ENCODE measurements around the gene NPRL2. TPM values are rescaled to one million over a fixed set of nuclear protein-coding genes. Genes with fewer than 3 reads are reported as not detected.

Gene NPRL2
- total RNA-seq, 1 experiment from 2014 or later = 35.4 TPM

GRCh38 chr3:50327129-50327528, 23.4 kb downstream of the NPRL2 start:
- Histone ChIP-seq H3K27ac (ENCODE audit: low read depth, low read length) (peak overlapping the region; percentile 61), H3K9ac (ENCODE audit: low read length) (peak overlapping the region; percentile 86), H3K9me3 (ENCODE audit: control insufficient read depth in 1 of 2, insufficient read depth in 1 of 2, low read depth in 1 of 2, low read length in 2 of 2) (no peaks in the 10 kb centered on the region), H3K9me2 (ENCODE audit: insufficient read depth) (no peaks in the 10 kb centered on the region), H3K79me2 (ENCODE audit: insufficient read depth, low read length) (peaks cover 44% of the 10 kb centered on the region), H3K4me1 (ENCODE audit: control insufficient read depth in 1 of 2, insufficient read depth in 2 of 2, low read length in 2 of 2) (peaks cover 19 to 38% of the 10 kb centered on the region in 2 experiments), H3K4me2 (ENCODE audit: low read length) (peak overlapping the region; percentile 88), H3K36me3 (ENCODE audit: control insufficient read depth in 1 of 2, insufficient read depth in 2 of 2, low read length in 2 of 2) (peaks cover 33 to 36% of the 10 kb centered on the region in 2 experiments; a peak in 3 of 4 replicates), H4K20me1 (ENCODE audit: insufficient read depth) (no peaks in the 10 kb centered on the region), H3K4me3 (replicated peaks in 1 of 2; ENCODE audit: low read depth in 1 of 2, low read length in 2 of 2) (peak overlapping the region; percentile 87 to 98), H3K27me3 (ENCODE audit: insufficient read depth, low read length) (no peaks in the 10 kb centered on the region), H2AFZ (ENCODE audit: low read depth, low read length, poor library complexity, severe bottlenecking) (no peak overlapping the region)
- no TSS peak for BruUV-seq (replicated peaks)
- DNase-seq (ENCODE audit: low read depth, low spot score) (no peak), ATAC-seq (no peak)
- ChIA-PET POLR2A (interaction anchor here (2.2 kb wide), 1 partner anchor 10 kb away, joined by 25 read pairs; no protein-coding TSS in a partner anchor), CTCF (interaction anchor here (1.6 to 2.0 kb wide), 2 partner anchors 10 to 215 kb away, joined by 4 to 14 read pairs; no protein-coding TSS in a partner anchor), RAD21 (ENCODE audit: low non-redundant PET in 1 of 2, low total read pairs in 2 of 2, uncharacterized antibody in 2 of 2, unreplicated experiment in 2 of 2) (no interaction called here)
- intact Hi-C loops (cut with micrococcal nuclease) = no loop called here
- no peak for TF ChIP-seq EZH2 (IDR thresholded peaks at IDR 0.05)
- TF ChIP-seq SRF (IDR thresholded peaks at IDR 0.05; ENCODE audit: low read depth) = no peak
- TF ChIP-seq REST (IDR thresholded peaks at IDR 0.05; ENCODE audit: low read depth) = no peak
- no peak for TF ChIP-seq ZBTB33 (IDR thresholded peaks at IDR 0.05; ENCODE audit: extremely low read depth, insufficient replicate concordance, low read length)
- no peak for TF ChIP-seq POLR2A (IDR thresholded peaks at IDR 0.05; ENCODE audit: borderline replicate concordance, extremely low read depth, insufficient read depth, insufficient read length)
- no peak for TF ChIP-seq YY1 (IDR thresholded peaks at IDR 0.05; ENCODE audit: extremely low read depth, insufficient replicate concordance, low read depth, low read length)
- no peak for TF ChIP-seq CBX3 (IDR thresholded peaks at IDR 0.05; ENCODE audit: low read depth)
- TF ChIP-seq RAD21 (IDR thresholded peaks at IDR 0.05; ENCODE audit: low read depth) = no peak
- no peak for TF ChIP-seq JUND (IDR thresholded peaks at IDR 0.05)
- no peak for TF ChIP-seq FOSL1 (IDR thresholded peaks at IDR 0.05; ENCODE audit: low read depth)
- no peak for TF ChIP-seq CTCF (IDR thresholded peaks at IDR 0.05 in 2 of 3, conservative IDR thresholded peaks at IDR 0.05 in 1 of 3; ENCODE audit: borderline replicate concordance in 1 of 3, insufficient read depth in 1 of 3, low read depth in 2 of 3, low read length in 2 of 3)
- TF ChIP-seq SIN3A (IDR thresholded peaks at IDR 0.05; ENCODE audit: low read depth) = no peak
- no peak for TF ChIP-seq ZNF274 (IDR thresholded peaks at IDR 0.05; ENCODE audit: low read depth, low read length)
- TF ChIP-seq CEBPB (IDR thresholded peaks at IDR 0.05; ENCODE audit: low read depth) = no peak
